ENCODE measurements around the gene BCR. TPM values are rescaled to one million over a fixed set of nuclear protein-coding genes. Genes with fewer than 3 reads are reported as not detected.

The BCR gene
- total RNA-seq, 1 donor from 2014 or later, result 30.0 TPM

- no peak for TF ChIP-seq CTCF (IDR thresholded peaks at IDR 0.05)
- no peaks in the 10 kb centered on the region for H3K9me3 Mint-ChIP-seq (ENCODE audit: low read depth)
- H3K36me3 Mint-ChIP-seq (ENCODE audit: low read depth), result no peaks in the 10 kb centered on the region
- peaks cover 34% of the 10 kb centered on the region for H3K4me1 Mint-ChIP-seq (ENCODE audit: low read depth)
- peaks cover 2% of the 10 kb centered on the region for H3K27me3 Mint-ChIP-seq (ENCODE audit: low read depth)
- no peak overlapping the region for H3K4me3 Mint-ChIP-seq (ENCODE audit: unreplicated experiment)
- no peak for DNase-seq (ENCODE audit: low spot score)
- H3K27ac Mint-ChIP-seq (ENCODE audit: unreplicated experiment), result no peak overlapping the region
These were observed 37.2 kb upstream of the BCR start for GRCh38 chr22:23143119-23143518.

- Mint-ChIP-seq H3K27me3 (ENCODE audit: low read depth) (peaks cover 2% of the 10 kb centered on the region), H3K4me1 (ENCODE audit: low read depth) (peaks cover 27% of the 10 kb centered on the region), H3K4me3 (ENCODE audit: unreplicated experiment) (no peak overlapping the region), H3K36me3 (ENCODE audit: low read depth) (no peaks in the 10 kb centered on the region), H3K27ac (ENCODE audit: unreplicated experiment) (no peak overlapping the region), H3K9me3 (ENCODE audit: low read depth) (no peaks in the 10 kb centered on the region)
- TF ChIP-seq CTCF (IDR thresholded peaks at IDR 0.05), result no peak
- DNase-seq (ENCODE audit: low spot score), result no peak
These were observed 35.9 kb upstream of the BCR start for GRCh38 chr22:23144432-23144831.

DNA sequence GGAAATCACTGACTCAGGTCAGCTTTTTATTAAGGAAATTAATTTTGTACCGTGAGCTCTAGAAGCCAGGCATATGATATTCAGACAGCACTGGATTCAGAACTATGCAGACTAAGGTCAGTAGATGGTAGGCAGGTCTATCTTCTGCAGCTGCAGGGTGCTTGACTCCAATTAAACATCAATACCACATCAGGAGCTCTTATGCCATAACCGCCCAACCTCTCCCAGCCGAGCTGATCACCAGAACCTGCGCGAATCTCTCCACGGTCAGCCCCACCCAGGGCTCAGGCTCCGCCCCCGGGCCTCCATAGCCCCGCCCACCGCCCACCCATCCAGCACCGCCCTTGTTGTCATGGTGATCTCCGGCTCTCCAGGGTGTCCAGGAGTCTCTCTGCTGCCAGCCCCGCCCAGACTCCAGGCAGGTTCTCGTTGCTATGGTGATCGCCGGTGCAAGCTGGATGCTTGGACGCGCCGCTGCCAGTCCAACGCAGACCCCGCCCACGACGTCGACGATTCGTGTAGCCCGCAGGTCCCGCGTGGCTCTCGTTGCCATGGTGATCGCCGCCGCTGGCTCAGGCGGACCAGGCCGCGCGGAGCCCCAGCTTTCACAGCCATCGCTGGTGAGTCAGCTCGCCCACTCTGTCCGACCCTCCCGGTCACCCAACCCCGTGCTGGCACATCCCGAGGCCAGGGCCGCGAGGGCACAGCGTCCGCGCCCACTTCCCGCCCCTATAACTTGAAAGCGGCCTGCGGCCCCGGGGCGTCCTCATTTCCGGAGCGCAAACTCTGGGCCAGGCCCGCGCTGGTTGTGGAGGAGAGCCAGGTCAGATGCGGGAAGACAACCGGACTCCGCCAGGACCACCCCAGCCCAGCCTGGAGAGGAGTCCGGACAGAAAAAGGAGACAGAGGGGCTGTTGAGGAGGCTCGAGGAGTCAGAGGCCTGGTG is 35.1 kb upstream of the BCR start, which contains the start of gene RAB36:
RAB36 (plus strand) TSS at position 546 of the 946 bp plus-strand sequence. CDS start 1,140 bp downstream, outside the sequence.
- Mint-ChIP-seq H3K4me1 (ENCODE audit: low read depth) (peaks cover 27% of the 10 kb centered on the region), H3K4me3 (ENCODE audit: unreplicated experiment) (peak within 1 kb of the TSS; percentile 80), H3K36me3 (ENCODE audit: low read depth) (peaks cover 2% of the 10 kb centered on the region), H3K27ac (ENCODE audit: unreplicated experiment) (peak within 1 kb of the TSS; percentile 82), H3K27me3 (ENCODE audit: low read depth) (peaks cover 2% of the 10 kb centered on the region), H3K9me3 (ENCODE audit: low read depth) (no peaks in the 10 kb centered on the region)
- DNase-seq (ENCODE audit: low spot score), result peak; percentile 99
- TF ChIP-seq CTCF (IDR thresholded peaks at IDR 0.05), result no peak

GRCh38 chr22:23145878-23146470 is 34.3 kb upstream of the BCR start:
- DNase-seq (ENCODE audit: low spot score), result no peak
- Mint-ChIP-seq H3K9me3 (ENCODE audit: low read depth) (no peaks in the 10 kb centered on the region), H3K27ac (ENCODE audit: unreplicated experiment) (no peak overlapping the region), H3K4me1 (ENCODE audit: low read depth) (peaks cover 27% of the 10 kb centered on the region), H3K4me3 (ENCODE audit: unreplicated experiment) (peak overlapping the region; percentile 80), H3K27me3 (ENCODE audit: low read depth) (peaks cover 2% of the 10 kb centered on the region), H3K36me3 (ENCODE audit: low read depth) (peaks cover 2% of the 10 kb centered on the region)
- no peak for TF ChIP-seq CTCF (IDR thresholded peaks at IDR 0.05)

DNA sequence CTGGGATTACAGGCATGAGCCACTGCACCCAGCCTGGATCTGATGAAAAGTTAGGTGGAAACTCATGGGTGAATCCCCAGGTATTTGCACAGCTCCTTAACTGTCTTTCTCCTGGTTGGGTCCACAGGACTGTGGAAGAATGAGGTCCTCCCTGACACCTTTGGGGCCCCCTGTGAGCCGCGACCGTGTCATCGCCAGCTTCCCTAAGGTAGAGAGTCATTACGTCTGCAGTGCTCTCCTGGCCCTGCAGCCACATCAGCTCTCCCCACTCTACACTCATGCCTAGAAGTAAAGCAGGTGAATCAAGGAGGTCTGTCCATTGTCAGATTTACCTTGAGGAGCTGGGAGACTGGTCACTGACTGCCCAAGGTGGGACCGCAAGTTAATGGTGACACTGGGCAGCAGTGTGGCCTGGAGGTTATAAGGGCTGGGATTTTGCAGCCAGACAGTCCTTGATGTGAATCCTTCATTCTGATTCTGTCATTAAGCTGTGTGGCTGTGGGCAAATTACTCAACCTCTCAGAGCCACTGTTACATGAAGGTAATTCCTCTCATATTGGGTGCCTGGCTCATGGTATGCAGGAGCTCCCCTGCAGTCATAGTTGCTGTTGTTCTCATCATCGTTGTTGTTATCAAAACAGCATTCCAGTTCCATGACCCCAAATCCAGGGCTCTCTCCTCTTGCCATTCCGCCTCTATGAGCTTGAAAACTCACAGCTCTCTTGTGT is 33.7 kb upstream of the BCR start:
- peaks cover 27% of the 10 kb centered on the region for H3K4me1 Mint-ChIP-seq (ENCODE audit: low read depth)
- H3K9me3 Mint-ChIP-seq (ENCODE audit: low read depth), result no peaks in the 10 kb centered on the region
- peak overlapping the region; percentile 80 for H3K4me3 Mint-ChIP-seq (ENCODE audit: unreplicated experiment)
- TF ChIP-seq CTCF (IDR thresholded peaks at IDR 0.05), result no peak
- H3K36me3 Mint-ChIP-seq (ENCODE audit: low read depth), result peaks cover 2% of the 10 kb centered on the region
- DNase-seq (ENCODE audit: low spot score), result no peak
- no peak overlapping the region for H3K27ac Mint-ChIP-seq (ENCODE audit: unreplicated experiment)
- peaks cover 2% of the 10 kb centered on the region for H3K27me3 Mint-ChIP-seq (ENCODE audit: low read depth)
